Measurements from ENCODE around the gene DNAJB2.
A peak's percentile ranks its signal among the peaks of the same experiment; 100 is the strongest.

The DNAJB2 gene

DNA sequence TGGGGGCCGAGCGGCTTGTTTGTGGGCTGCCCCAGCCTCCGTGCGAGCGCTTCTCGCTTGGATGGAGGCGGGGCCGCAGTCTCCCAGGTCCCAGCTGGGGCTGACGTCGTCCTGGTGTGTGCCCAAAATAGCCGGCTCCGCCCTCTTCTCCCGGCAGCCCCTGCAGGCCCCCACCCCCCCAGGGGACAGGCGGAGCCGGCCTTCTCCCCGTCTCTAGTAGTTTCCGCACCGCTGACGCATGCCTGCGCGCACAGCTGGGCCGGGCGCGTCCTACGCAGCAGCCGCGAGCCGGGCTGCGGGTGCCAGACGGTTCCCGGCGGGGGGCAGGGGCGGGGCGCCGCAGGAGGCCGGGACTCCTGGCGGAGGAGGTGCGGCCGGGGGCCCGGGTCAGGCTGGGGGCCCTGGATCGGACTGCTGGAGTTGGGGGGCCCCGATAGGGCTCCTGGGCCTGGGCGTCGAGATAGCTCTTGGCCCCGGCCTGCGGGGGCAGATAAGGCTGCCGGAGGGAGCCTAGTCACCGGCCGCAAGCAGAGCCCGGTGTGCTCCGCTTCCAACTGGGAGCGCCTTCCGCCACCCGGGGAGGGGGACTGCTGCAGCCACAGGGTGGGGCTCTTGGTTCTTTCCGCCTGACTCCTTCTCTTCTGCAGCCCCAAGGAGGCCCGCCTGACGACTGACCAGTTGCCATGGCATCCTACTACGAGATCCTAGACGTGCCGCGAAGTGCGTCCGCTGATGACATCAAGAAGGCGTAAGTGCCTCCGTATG, at the start of gene DNAJB2:
Gene DNAJB2 (plus strand): TSS at position 216 of the 765 bp plus-strand sequence. CDS start 468 bp downstream, at position 684.
- peak; percentile 97 for DNase-seq (ENCODE audit: low spot score)

DNA sequence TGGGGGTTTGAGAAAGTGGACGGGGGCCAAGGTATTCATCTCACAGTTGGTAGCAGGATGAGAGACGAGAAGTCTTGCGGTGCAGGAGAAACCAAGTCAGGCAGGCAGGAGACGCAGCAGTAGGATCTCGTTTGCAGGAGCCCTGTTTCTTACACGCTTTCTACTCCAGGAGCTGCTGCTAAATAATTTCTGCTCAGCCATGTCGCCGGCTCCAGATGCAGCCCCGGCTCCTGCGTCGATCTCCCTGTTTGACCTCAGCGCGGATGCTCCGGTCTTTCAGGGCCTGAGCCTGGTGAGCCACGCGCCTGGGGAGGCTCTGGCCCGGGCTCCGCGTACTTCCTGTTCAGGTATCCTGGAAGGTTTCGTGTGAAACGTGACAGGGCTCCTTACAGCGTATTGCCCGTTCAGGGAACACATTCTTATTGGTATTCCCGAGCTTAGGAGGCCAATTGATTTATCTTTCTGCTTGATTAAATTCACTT, 49.1 kb upstream of the DNAJB2 start:
- DNase-seq (ENCODE audit: low spot score) = peak; percentile 65

DNA sequence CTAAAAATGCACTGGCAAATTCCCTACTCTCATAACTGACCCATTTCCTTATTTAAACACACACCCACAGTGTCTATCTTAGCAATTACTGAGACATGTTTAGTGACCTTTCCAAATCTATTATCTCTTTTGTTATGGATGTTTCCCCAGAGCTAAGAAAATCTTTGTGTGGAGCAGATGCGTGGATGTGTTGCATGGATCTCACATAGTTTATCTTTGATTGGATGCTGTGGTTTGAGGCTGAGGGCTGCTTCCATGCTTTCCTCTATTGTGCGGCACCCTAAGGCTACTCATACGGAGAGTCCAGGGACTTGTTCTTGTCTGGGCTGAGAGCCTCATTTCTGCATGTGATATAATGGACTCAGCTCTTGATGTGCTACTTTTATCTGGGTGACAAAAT, 44.8 kb upstream of the DNAJB2 start:
- no peak for DNase-seq (ENCODE audit: low spot score)

DNA sequence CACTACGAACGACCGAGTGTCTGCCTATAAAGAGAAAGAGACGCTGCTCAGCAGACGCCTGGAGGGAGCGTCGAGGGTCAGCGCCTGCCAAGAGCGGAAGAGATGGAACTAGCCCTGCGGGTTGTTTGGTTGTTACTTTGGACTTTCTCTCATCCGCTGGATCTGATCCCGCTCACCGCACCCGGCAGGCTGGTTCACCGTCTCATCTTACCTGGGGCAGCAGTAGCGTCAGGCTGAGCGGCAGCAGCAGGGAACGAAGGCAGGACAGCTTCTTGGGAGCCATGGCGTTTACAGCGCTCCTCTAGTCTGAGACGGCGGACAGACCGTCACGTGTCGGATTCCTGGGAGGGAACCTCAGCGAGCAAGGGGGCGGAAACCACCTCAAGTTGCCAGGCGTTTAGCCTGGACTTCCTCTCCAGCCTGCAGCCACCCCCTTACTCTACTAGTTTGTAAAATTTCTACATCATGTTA, 35.8 kb upstream of the DNAJB2 start:
- DNase-seq (ENCODE audit: low spot score) = no peak

DNA sequence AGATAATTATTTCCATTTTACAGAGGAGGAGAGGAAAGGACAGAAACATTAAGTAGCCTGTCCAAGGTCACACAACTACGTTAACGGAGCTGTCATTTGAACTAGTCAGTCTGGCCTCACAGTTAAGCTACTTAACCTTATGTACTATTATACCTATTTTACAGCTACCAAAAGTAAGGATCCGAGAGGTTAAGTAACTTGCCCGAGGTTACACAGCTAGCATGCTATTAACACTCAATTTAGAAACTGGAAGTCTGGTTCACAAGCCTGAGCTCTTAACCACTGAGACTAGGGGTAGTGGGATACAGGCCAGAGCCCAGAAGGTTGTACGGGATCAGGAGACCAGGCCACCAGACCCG, 34.4 kb upstream of the DNAJB2 start:
- no peak for DNase-seq (ENCODE audit: low spot score)

DNA sequence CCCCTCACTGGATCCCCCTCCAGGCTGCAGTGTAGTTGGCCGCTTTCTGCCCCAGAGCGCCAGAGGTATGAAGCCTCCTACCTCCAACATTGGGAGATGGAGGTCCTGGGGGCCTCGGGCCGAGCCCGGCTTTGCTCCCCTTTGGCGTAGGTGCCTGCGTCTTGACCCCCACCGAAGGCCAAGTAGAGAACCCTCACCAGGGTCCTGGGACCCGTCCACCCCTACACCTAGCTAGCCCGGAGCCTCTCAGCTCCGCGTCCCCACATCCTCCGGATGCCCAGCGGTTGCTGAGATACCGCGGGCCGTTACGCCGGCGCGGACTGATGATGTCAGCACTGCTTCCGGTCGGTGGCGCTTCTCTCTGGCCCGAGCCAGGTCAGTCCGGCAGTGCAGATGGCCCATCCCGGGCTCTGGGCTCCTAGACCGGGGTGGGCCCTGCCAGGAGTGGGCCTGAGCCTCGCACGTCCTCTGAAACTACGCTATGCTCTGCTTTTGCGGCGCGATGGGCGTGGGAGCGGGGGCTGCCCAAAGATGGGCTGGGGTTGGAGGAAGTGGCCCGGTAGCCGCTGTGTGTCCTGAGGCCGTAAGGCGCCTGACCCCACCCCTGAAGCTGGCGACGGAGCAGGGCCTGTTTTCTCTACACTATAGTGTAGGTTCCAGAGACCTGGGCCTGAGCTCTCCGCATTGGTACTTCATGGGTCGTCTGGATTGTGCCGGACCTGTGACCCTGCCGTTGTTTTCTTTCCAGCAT, 33.8 kb upstream of the DNAJB2 start, which contains the start of the genes GLB1L and STK16:
Gene GLB1L (minus strand): TSS at position 297 of the 751 bp plus-strand sequence. CDS start 1,871 bp downstream, outside the sequence.
Gene STK16 (plus strand): TSS at position 332 of the 751 bp plus-strand sequence. CDS start 521 bp downstream, outside the sequence.
- DNase-seq (ENCODE audit: low spot score) = peak; percentile 98

DNA sequence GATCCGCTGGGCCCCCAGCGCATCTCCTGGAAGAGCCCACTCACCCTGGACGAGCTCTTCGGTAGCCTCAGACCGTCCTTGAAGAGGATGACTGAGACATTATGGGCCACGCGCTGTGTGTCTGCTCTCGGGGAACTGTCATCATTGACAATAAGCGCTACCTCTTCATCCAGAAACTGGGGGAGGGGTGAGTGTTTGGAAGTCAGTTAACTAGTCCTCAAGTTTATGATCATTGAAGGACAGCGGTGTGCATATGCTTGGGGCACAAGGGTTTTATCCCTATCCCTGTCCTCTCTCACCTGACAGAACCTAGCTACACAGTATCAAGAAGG, 33.3 kb upstream of the DNAJB2 start:
- no peak for DNase-seq (ENCODE audit: low spot score)

DNA sequence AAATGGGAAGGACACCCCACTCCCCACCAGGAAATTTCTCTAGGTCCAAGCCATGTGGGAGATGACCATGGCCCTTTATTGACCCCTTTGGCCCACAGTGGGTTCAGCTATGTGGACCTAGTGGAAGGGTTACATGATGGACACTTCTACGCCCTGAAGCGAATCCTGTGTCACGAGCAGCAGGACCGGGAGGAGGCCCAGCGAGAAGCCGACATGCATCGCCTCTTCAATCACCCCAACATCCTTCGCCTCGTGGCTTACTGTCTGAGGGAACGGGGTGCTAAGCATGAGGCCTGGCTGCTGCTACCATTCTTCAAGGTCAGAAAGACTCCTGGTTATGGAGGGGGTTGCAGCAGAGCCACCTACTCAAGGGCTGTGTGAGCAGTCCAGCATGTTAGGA, 32.6 kb upstream of the DNAJB2 start:
- no peak for DNase-seq (ENCODE audit: low spot score)

DNA sequence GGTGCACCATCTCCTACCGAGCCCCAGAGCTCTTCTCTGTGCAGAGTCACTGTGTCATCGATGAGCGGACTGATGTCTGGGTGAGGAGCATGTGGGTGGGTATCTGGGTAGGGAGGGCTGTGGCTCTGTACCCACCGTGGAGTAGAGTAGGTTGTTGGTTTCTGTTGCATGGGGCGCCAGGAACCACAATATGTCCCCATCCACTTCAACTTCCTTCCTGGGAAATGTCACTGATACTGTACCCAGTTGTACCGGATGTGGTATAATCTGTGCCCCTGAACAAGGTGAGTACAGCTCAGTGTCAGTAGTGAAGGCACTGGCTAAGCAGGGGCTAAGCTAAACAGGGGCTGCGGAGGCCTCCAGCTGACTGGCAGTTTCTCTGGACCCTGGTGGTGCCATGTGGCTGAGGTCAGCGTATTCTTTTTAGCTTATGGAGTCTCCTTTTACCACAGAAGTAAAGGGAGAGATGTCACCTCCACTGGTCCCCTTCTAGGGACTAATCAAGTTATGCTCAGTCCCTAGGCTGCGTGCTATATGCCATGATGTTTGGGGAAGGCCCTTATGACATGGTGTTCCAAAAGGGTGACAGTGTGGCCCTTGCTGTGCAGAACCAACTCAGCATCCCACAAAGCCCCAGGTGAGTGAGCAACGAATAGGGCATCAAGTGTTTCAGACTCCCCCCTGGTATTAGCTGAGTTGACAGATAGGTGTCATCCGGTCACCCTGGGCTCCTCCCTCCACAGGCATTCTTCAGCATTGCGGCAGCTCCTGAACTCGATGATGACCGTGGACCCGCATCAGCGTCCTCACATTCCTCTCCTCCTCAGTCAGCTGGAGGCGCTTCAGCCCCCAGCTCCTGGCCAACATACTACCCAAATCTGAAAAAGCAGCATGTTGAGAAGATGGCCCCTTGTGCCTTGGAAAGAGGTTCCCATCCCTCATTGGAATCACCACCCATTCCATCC, 31.2 kb upstream of the DNAJB2 start:
- no peak for DNase-seq (ENCODE audit: low spot score)

DNA sequence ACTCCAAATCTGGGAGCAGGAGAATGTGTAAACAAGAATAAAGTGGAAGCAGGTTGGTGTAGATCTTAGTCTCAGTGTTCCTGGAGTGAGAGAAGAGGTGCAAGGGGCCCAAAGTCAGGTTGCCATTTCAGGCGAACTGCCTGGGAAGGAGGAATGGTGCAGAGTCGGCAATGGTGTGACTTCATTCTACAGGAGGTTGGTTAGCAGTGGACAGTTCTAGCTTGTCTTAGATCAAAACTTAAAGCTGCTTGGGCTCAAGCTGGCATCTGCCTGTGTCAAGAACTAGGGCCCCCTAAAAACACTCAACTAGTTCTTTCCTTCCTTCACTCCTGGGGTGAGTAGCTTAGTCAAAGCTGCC, 30.3 kb upstream of the DNAJB2 start:
- no peak for DNase-seq (ENCODE audit: low spot score)

DNA sequence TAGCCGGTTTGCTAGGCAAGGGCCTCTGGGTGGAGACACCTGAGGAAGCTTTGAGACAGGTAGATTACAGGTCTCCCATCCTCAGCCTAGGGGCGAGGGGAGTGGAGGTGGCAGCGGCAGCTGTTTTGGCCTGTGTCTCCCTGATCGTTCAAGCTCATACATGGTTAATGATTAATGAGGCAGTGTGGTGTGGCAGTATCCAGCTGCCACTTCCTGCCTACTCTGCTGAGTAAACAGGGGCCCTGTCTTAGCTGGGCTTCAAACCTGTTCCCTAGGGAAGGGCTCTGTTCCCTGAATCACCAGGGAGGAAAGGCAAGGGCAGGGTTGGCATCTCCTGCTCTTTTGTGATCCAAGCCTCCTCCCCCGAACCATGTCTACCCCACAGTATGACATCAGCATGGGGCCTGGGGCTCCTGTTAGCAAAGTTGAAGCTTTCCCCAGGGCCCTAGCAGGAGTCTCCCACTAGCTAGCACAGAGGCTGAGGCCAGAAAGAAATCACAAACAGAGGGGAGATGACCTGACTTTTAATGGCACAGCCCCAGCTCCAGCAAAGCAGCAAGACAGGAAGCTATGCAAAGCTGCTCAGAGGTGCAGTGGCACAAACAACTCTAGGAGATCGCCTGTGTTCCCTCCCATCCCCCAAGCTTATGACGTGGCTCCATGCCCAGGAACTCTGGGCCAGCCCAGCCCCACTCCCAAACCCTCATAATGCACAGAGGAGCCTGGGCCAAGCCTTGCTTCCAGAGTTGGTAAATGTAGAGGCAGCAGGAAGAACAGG, 29.8 kb upstream of the DNAJB2 start:
- no peak for DNase-seq (ENCODE audit: low spot score)

DNA sequence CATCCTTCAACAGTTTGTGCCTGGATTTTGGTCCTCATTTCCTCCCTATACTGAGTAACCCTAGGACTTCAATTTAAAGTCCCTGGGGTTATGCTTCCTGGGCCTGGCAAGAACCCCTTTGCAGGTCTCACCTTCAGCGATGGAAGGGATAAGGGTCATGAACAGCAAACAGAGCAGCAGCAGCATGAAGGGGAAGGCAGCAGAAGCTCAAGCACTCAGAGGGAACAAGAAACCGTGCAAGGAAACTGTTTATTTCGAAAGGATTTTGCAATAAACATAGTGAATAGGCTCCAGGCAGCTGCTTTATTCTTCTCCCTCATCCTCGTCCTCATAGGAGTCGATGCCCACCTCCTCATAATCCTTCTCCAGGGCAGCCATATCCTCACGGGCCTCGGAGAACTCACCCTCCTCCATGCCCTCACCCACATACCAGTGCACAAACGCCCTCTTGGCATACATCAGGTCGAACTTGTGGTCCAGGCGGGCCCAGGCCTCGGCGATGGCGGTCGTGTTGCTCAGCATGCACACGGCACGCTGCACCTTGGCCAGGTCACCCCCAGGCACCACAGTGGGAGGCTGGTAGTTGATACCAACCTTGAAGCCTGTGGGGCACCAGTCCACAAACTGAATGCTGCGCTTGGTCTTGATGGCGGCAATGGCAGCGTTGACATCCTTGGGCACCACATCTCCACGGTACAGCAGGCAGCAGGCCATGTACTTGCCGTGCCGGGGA, 29.0 kb upstream of the DNAJB2 start:
- no peak for DNase-seq (ENCODE audit: low spot score)

DNA sequence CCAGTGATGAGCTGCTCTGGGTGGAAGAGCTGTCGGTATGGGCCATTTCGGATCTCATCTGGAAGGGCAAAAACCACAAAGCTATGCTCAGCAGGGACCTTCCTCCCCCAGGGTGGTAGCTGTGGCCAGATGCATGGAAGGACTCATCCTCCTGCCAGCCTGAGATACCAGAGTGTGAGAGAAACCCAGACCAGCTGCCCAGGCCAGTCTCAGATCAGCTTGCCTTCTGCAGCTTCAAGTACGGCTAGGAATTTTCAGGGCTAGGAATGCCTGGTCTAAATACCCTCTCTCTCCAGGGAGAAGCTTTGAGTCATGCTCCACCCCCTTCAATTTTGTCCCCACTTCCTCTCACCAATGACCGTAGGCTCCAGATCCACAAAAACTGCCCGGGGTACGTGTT, 27.5 kb upstream of the DNAJB2 start:
- DNase-seq (ENCODE audit: low spot score) = no peak

DNA sequence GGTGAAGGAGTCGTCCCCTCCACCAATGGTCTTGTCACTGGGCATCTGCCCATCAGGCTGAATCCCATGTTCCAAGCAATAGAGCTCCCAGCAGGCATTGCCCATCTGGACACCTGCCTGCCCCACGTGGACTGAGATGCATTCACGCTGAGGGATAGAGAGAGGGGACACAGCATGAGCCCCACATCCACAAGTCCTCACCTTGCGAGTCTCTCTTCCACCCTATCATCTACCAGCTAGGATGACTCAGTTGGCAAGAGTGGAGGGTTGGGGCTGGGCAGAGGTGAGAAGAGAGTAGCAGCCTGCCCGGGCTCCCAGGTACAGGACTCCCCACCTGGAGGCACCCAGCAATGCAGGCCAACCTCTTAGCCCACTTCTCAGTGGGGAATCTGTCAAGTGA, 27.1 kb upstream of the DNAJB2 start:
- DNase-seq (ENCODE audit: low spot score) = no peak

DNA sequence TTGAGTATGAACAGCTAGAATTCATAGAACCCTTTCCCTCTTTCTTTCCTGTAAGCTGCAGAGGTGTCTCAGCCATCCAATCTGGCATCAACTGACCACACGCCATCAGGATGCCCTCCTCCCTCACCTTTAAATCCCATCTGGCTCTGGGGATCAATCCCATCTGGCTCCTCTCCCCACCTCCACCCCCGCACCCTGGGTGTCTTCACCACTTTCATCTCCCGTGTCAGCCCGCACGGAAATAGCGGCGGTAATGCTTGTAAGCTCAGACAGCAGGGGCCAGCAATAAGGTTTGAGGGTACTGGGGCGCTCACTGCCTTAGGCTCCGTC, 26.6 kb upstream of the DNAJB2 start:
- DNase-seq (ENCODE audit: low spot score) = no peak

DNA sequence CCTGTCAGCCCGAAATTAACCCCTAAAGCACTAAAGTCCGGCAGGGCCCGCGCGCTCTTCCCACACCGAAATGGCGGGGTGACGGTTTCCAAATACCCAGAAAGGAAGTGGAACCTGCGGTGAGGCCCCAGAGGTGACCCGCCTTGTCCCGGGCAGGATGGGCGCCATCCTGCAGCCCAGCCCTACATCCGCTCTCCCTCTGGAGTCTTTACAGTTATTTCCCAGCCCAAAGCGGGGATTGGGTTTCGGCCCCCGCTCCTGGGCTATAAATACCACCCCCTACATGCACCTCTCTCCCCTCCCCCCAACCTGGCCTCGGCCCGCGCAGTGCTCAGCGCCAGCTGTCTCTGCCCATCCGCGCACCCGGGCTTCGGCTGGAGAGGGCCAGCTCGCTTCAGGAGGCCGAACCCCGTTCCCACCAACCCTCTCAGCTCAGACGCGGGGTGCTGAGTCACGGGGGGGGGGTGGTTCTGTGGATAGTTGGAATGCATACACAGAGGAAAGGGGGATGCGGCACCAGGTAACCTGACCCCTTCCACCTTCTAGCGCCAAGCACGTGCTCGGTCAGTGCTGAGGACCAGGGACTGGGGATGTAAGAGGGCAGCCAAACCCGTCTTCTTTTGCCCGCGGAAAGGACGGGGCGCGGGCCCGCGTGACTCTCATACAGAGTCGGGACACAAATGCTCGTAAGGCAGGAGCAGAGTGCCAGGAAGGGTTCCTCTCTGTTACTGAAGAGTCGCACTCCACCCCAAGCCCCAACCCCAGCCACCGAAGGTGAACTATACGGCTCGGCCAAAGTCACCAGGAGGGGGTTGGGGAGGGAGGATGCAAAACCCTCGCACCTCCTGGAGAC, 26.0 kb upstream of the DNAJB2 start, which contains the start of gene TUBA4B:
Gene TUBA4B (plus strand): TSS at position 344 of the 853 bp plus-strand sequence. CDS start 165 bp downstream, at position 509.
- no peak for DNase-seq (ENCODE audit: low spot score)

DNA sequence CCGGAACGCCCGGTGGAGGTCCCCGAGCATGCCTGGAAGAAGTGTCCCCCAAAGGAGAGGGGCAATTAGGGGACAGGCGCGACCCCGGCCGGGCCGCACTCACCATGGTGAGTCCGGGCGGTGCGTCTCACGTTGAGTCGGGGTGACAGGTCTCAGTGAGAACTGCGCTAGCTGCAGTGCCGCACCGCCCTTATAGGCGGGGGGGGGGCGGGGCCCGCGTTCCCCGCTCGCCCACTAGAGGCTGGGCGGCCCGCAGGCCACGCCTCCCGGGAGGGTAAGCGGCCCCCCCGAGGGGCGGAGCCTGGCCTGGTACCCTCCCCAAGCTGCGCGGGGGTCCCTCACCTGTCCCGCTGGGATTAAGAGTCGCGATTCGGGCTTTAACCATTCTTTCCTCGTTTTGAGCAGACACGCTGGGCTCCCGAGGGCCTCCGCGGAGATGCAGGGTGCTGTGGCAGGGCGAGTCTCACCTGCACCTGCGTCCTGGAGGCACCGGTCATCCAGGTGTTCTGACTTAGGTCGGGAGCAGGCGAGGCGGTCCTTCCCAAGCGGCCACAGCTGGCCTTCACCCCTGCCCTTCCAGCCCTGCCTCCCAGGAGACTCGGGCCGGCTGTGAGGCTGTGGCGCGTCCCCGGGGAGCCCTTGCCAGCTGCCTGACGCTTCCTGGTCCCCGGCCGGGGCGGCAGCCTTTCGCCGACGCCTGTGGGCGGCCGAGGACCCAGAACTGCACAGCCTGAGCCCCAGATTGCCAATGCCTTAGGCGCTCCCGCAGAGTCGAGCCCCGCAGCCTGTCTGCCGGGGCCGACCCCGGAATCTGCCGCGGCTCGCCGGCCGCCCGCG, 25.2 kb upstream of the DNAJB2 start, which contains the start of gene TUBA4A:
Gene TUBA4A (minus strand): TSS at position 166 of the 837 bp plus-strand sequence. CDS start 60 bp downstream, at position 106.
- DNase-seq (ENCODE audit: low spot score) = peak; percentile 74

DNA sequence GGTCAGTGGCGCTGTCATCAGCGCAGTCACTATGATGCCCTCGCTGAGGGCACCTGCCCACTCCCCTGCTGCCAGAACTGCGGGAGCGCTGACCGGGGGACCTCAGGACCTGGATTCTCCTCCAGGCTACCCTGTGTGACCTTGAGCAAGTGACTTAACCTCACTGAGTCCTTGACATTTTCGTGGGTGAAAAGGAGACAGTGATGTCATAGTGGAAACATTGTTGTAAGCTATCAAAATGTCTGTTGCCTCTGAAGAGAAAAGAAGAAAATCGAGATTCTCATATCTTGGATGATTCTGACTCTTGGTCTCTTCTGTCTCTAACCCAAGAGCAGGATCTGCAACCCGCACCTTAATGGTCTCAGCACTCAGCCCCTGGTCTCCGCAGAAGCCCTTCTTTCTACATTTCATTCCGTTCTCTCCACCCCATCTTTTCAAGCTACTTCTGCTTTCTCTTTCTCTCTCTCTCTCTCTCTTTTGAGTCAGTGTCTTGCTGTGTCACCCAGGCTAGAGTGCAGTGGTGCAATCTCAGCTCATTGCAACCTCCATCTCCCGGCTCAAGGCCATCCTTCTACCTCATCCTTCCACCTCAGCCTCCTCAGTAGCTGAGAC, 24.5 kb upstream of the DNAJB2 start:
- no peak for DNase-seq (ENCODE audit: low spot score)
